NK-92 (cell line): ENCODE data around the gene SLC27A1.
"Not testable (repeated sequence)": the region's sequence is repeated elsewhere in the genome, so short reads cannot be mapped to it uniquely, and the experiment has no call there.

Experiments
- DNase-seq: peaks from one replicate; lab custom pipeline; 2025; ENCODE audit not compliant: unreplicated experiment; lab: John Stamatoyannopoulos, UW

Gene SLC27A1

DNA sequence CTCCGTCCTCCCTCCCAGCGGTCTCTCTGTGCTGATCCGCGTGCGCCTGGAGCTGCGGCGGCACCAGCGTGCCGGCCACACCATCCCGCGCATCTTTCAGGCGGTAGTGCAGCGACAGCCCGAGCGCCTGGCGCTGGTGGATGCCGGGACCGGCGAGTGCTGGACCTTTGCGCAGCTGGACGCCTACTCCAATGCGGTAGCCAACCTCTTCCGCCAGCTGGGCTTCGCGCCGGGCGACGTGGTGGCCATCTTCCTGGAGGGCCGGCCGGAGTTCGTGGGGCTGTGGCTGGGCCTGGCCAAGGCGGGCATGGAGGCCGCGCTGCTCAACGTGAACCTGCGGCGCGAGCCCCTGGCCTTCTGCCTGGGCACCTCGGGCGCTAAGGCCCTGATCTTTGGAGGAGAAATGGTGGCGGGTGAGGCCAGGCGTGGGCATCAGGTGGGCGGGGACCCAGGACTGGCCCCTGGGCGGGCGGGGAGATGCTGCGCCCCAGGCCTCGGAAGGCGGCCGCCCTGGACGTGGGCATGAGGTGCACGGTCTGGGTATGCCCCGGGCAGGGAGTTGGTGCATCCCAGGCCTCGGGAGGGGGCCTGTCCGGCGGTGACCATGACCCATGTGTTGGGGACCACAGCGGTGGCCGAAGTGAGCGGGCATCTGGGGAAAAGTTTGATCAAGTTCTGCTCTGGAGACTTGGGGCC lies 16.4 kb downstream of the SLC27A1 start:
- no peak for DNase-seq

DNA sequence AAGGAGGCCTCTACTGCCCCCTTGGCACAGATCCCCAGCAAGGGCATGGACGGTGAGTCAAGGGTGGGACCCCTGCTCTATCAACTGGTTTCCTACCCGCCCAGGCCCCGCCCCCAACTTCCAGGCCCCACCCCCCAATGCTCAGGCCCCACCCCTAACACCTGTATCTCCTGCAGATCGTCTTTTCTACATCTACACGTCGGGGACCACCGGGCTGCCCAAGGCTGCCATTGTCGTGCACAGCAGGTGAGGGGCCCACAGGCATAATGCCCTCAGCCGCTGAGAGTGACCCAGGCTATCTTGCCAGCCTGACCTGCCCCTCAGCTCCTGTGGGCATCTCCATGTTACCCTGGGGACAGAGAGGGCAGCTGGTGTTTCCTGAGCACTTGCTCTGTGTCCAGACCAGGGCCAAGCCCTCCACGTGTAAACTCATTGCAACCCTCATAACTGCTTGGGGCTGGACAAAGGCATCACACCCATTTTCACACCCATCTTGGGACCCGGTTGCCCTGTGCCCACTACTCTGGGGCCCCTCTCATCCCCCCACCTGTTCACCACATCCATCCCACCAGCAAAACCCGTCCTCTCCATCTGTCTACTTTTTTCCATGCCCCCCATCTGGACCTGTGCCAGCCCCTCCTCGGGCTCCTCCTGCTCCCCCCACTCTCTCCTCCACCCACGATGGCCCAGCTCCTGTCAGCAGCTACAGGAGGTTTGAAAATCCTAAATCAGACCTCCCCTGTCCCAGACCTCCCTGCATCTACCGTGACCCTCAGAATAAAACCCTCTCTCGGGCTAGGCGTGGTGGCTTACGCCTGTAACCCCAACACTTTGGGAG lies 17.2 kb downstream of the SLC27A1 start:
- no peak for DNase-seq

GRCh38 chr19:17488593-17489391 lies 18.5 kb downstream of the SLC27A1 start:
- no peak for DNase-seq

DNA sequence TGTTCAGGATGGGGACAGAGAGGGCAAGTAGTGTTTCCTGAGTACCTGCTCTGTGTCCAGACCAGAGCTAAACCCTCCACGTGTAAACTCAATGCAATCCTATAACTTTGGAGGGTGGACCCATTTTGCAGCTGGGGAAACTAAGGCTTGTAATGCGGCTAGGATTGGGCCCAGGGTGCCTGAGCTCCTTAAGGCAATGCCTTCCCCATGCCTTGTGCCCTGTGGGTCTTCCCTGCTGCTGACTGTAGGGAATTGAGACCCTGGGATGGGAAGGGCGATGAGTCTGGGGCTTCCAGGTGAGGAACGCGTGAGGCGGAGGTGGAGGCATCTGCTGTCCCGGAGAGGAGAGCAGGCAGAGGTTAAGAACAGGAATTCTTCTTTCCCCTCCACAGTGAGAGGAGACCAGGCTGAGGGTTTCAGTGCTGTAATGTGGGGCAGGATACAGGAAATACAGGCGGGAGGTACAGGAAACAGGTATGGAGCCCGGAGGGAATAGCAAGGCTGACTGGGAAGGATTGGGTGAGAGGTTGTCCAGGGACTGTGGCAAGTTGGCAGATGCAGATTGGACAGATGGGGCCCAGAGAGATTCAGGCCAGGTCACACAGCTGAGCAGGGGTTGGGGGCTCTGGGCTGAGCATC lies 19.2 kb downstream of the SLC27A1 start:
- no peak for DNase-seq

- DNase-seq: no peak
These were observed 20.1 kb downstream of the SLC27A1 start for GRCh38 chr19:17490411-17490810.

- DNase-seq: no peak
These were observed 21.0 kb downstream of the SLC27A1 start for GRCh38 chr19:17491287-17491686.

- no peak for DNase-seq
These were observed 25.4 kb downstream of the SLC27A1 start for GRCh38 chr19:17495639-17496296.

GRCh38 chr19:17496337-17496997 lies 26.1 kb downstream of the SLC27A1 start:
- no peak for DNase-seq

GRCh38 chr19:17497149-17497798 lies 26.9 kb downstream of the SLC27A1 start:
- DNase-seq: no peak

GRCh38 chr19:17499025-17499424 lies 28.7 kb downstream of the SLC27A1 start:
- not testable (repeated sequence) for DNase-seq

DNA sequence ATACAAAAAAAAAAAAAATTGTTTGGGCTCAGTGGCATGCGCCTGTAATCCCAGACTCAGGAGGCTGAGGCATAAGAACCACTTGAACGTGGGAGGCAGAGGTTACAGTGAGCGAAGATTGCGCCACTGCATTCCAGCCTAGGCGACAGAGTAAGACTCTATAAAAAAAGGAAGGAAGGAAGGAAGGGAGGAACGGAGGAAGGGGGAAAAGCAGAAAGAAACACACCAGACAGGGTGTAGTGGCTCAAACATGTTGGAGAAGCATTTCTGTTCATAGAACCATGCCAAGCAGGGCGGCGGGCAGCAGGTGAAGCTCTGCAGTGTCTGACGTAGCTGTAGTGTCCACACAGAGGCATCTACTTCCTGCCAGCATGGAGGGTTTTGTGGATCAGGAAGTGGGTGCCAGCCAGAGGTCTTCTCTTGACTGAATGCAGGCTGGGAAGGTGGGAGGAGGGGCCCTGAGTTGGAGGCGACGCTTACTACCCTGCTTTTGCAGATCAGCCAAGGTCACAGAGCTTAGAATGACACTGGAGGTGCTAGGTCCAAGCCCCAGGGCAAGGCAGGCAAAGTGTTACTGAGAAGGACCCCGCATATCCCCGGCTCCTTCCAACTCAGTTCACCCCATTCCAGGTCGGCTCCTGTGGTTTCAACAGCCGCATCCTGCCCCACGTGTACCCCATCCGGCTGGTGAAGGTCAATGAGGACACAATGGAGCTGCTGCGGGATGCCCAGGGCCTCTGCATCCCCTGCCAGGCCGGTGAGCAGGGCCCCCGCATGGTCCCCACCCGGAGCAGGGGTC lies 29.5 kb downstream of the SLC27A1 start:
- no peak for DNase-seq

DNA sequence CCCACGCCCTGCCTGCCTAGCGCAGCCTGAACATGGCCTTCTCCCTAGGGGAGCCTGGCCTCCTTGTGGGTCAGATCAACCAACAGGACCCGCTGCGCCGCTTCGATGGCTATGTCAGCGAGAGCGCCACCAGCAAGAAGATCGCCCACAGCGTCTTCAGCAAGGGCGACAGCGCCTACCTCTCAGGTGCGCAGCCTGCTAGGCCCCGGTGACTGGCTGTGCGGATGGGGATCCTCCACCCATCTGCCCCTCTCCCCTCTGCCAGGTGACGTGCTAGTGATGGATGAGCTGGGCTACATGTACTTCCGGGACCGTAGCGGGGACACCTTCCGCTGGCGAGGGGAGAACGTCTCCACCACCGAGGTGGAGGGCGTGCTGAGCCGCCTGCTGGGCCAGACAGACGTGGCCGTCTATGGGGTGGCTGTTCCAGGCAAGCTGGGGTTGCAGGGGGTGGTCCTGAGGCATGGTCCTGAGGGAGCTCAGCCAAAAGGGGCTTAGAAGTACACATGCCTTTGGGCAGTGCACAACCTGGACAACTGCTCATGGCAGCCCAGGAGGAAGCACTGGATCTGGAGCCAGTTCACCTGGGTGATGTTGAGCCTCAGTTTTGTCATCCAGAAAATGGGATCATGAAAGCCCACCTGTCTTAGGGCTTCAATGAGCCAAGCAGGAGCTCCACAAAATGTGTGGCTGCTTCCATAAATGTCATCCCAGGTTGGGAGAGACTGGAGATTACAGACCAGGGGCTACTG lies 30.3 kb downstream of the SLC27A1 start:
- no peak for DNase-seq

- DNase-seq: no peak
These were observed 32.9 kb downstream of the SLC27A1 start for GRCh38 chr19:17503240-17503639.

DNA sequence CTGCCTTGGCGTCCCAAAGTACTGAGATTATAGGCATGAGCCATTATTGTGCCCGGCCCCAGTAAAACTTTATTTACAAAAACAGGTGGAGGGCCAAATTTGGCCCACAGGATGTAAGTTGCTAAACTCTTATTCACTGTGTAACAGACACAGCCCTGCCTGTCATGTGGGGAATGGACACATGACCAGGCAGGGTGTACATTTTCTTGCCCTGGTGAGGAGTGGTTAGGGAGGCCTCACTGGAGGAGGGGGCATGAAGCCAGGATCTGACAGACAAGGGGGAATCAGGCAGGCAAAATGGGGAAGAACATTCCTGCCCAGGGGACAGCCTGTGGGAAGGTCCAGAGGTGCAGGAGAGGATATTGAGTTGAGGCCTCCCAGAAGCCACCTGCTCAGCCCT lies 33.7 kb downstream of the SLC27A1 start:
- no peak for DNase-seq

DNA sequence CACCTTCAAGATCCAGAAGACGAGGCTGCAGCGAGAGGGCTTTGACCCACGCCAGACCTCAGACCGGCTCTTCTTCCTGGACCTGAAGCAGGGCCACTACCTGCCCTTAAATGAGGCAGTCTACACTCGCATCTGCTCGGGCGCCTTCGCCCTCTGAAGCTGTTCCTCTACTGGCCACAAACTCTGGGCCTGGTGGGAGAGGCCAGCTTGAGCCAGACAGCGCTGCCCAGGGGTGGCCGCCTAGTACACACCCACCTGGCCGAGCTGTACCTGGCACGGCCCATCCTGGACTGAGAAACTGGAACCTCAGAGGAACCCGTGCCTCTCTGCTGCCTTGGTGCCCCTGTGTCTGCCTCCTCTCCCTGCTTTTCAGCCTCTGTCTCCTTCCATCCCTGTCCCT lies 34.1 kb downstream of the SLC27A1 start:
- DNase-seq: no peak

DNA sequence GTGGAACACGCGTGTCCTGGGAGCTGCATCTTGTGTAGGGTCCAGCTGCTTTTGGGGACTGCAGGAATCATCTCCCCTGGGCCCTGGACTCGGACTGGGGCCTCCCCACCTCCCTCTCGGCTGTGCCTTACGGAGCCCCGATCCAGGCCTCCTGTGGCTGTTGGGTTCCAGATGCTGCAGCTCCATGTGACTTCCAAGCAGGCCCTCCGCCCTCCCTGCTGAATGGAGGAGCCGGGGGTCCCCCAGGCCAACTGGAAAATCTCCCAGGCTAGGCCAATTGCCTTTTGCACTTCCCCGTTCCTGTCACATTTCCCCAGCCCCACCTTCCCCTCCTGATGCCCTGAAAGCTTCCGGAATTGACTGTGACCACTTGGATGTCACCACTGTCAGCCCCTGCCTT lies 34.9 kb downstream of the SLC27A1 start:
- DNase-seq: no peak

- DNase-seq: no peak
These were observed 36.4 kb downstream of the SLC27A1 start for GRCh38 chr19:17506745-17507144.

GRCh38 chr19:17508558-17508933 lies 38.2 kb downstream of the SLC27A1 start:
- DNase-seq: not testable (repeated sequence)
